ENCODE measurements around the gene MCM9.
"Not testable (repeated sequence)": the region's sequence is repeated elsewhere in the genome, so short reads cannot be mapped to it uniquely, and the experiment has no call there.

Gene MCM9

DNA sequence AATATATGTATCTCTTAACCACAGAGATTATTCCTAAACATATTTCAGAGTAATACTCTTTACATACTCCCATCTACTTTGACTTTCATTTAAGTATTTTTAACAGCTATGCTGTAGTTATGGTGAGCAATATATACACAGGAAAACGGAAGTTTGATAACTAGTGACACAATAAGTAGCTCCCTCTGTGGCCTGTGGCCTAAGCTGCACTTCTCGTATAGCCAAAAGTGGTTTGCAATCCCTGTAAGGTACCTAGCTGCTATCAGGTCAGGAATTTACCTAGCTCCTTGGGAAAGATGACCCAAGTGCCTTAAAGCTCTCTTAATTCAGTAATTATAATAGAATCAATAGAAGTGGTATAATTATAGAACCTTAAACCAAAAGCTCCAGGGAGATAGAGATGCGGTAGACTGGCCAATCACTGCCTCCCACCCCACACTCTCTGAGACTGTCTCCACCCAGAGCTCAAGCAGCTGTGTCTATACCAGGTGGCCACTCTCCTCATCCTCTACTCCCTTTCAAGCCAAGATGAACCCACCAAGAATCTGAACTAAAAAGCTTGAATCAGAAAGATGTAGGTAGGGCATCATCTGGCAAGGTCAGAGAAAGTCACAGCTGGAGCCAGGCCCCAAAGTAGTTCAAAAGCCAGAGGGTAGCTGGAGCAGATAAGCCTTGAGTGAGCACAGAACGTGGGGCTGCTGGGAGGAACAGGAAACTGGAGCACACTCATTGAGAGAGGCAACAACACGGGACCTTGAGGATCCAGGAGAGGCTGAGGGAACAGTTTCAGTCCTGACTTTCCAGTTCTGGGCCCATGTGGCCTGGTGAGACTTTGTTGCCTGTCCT, 125.9 kb downstream of the MCM9 start:
- Histone ChIP-seq H3K27me3 (ENCODE audit: control insufficient read depth, insufficient read depth, low read length) (no peaks in the 10 kb centered on the region), H3K4me1 (ENCODE audit: control insufficient read depth, insufficient read depth, low read length) (no peaks in the 10 kb centered on the region), H3K9me3 (ENCODE audit: control insufficient read depth, insufficient read depth, low read length) (no peaks in the 10 kb centered on the region), H3K36me3 (ENCODE audit: control insufficient read depth, insufficient read depth, low read length) (no peaks in the 10 kb centered on the region), H3K9ac (ENCODE audit: low read depth, low read length) (no peak overlapping the region), H3K4me3 (ENCODE audit: low read depth, low read length) (no peak overlapping the region)

DNA sequence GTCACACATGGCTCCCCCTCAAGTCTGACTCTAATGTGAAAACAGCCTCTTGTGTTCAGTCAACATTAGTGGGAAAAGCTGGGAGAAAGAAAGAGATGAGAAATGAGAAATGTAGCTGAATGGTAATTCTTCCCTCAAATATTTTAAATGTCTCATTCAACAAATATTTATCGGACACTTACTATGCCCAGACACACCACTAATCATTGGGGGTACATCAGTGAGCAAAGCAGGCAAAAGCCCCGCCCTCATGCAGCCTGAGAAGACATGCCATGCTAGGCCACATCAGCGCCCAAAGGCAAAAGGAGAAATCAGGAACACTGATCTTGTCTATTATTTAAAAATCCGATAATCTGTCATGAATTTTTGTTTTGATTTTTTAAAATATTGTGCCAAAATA, 130.9 kb downstream of the MCM9 start:
- H3K27me3 ChIP-seq (ENCODE audit: control insufficient read depth, insufficient read depth, low read length) = no peaks in the 10 kb centered on the region
- no peaks in the 10 kb centered on the region for H3K36me3 ChIP-seq (ENCODE audit: control insufficient read depth, insufficient read depth, low read length)
- no peaks in the 10 kb centered on the region for H3K4me1 ChIP-seq (ENCODE audit: control insufficient read depth, insufficient read depth, low read length)
- H3K9ac ChIP-seq (ENCODE audit: low read depth, low read length) = no peak overlapping the region
- no peak overlapping the region for H3K4me3 ChIP-seq (ENCODE audit: low read depth, low read length)
- no peaks in the 10 kb centered on the region for H3K9me3 ChIP-seq (ENCODE audit: control insufficient read depth, insufficient read depth, low read length)

- H3K4me3 ChIP-seq (ENCODE audit: low read depth, low read length) = no peak overlapping the region
- H3K9me3 ChIP-seq (ENCODE audit: control insufficient read depth, insufficient read depth, low read length) = no peaks in the 10 kb centered on the region
- H3K9ac ChIP-seq (ENCODE audit: low read depth, low read length) = no peak overlapping the region
- H3K27me3 ChIP-seq (ENCODE audit: control insufficient read depth, insufficient read depth, low read length) = no peaks in the 10 kb centered on the region
- H3K4me1 ChIP-seq (ENCODE audit: control insufficient read depth, insufficient read depth, low read length) = no peaks in the 10 kb centered on the region
- no peaks in the 10 kb centered on the region for H3K36me3 ChIP-seq (ENCODE audit: control insufficient read depth, insufficient read depth, low read length)
These were observed 133.7 kb downstream of the MCM9 start for GRCh38 chr6:118801257-118801656.

DNA sequence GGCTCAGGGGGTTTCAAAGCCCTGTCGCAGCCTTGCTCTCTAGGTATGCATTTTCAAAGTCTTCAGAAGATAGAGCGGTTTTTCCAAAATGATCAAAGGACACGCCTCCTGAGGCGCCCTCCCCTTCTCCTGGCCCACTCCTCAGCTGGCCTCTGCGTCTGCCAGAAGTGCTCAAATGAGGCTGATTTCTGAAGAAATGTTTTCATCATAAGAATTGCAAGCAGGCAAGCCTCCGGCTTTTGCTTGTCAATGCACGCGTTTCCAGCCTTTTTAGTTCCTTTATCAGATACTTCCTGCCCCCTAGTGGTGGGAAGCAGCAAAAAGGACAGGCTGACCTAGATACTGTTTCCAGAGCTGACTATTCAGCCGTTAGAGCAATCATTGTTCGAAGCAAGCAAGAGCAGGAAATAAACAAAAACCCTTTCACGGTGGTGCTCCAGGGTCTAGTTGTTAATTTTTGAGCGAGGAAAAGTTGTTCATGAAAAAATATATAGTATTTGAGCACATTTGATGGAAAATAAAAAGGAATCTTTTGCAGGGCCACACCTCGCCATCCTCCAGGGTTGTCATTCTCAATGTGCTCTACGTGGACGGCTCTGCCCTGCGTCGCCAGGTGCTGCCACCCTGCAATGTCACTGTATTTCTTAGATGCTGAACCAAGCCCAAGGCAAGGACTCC, 134.4 kb downstream of the MCM9 start:
- no peak overlapping the region for H3K9ac ChIP-seq (ENCODE audit: low read depth, low read length)

GRCh38 chr6:118799826-118800225, 135.1 kb downstream of the MCM9 start:
- Histone ChIP-seq H3K27me3 (ENCODE audit: control insufficient read depth, insufficient read depth, low read length) (no peaks in the 10 kb centered on the region), H3K9me3 (ENCODE audit: control insufficient read depth, insufficient read depth, low read length) (peaks cover 7% of the 10 kb centered on the region), H3K36me3 (ENCODE audit: control insufficient read depth, insufficient read depth, low read length) (peaks cover 2% of the 10 kb centered on the region), H3K9ac (ENCODE audit: low read depth, low read length) (no peak overlapping the region), H3K4me3 (ENCODE audit: low read depth, low read length) (no peak overlapping the region), H3K4me1 (ENCODE audit: control insufficient read depth, insufficient read depth, low read length) (no peaks in the 10 kb centered on the region)

More for the DNA sequence above, 134.4 kb downstream of the MCM9 start:
- Histone ChIP-seq H3K4me3 (ENCODE audit: low read depth, low read length) (peak overlapping the region; percentile 39), H3K9me3 (ENCODE audit: control insufficient read depth, insufficient read depth, low read length) (peaks cover 7% of the 10 kb centered on the region), H3K36me3 (ENCODE audit: control insufficient read depth, insufficient read depth, low read length) (peaks cover 2% of the 10 kb centered on the region), H3K4me1 (ENCODE audit: control insufficient read depth, insufficient read depth, low read length) (no peaks in the 10 kb centered on the region), H3K27me3 (ENCODE audit: control insufficient read depth, insufficient read depth, low read length) (no peaks in the 10 kb centered on the region)

- not testable (repeated sequence) for H3K9ac ChIP-seq (ENCODE audit: low read depth, low read length); H3K27me3 ChIP-seq (ENCODE audit: control insufficient read depth, insufficient read depth, low read length); H3K36me3 ChIP-seq (ENCODE audit: control insufficient read depth, insufficient read depth, low read length); H3K9me3 ChIP-seq (ENCODE audit: control insufficient read depth, insufficient read depth, low read length); H3K4me3 ChIP-seq (ENCODE audit: low read depth, low read length); H3K4me1 ChIP-seq (ENCODE audit: control insufficient read depth, insufficient read depth, low read length)
These were observed 138.4 kb downstream of the MCM9 start for GRCh38 chr6:118796548-118796947.

GRCh38 chr6:118791499-118791898, 143.5 kb downstream of the MCM9 start:
- Histone ChIP-seq H3K9me3 (ENCODE audit: control insufficient read depth, insufficient read depth, low read length) (peaks cover 7% of the 10 kb centered on the region), H3K9ac (ENCODE audit: low read depth, low read length) (no peak overlapping the region), H3K4me3 (ENCODE audit: low read depth, low read length) (no peak overlapping the region), H3K27me3 (ENCODE audit: control insufficient read depth, insufficient read depth, low read length) (no peaks in the 10 kb centered on the region), H3K36me3 (ENCODE audit: control insufficient read depth, insufficient read depth, low read length) (peaks cover 2% of the 10 kb centered on the region), H3K4me1 (ENCODE audit: control insufficient read depth, insufficient read depth, low read length) (no peaks in the 10 kb centered on the region)

DNA sequence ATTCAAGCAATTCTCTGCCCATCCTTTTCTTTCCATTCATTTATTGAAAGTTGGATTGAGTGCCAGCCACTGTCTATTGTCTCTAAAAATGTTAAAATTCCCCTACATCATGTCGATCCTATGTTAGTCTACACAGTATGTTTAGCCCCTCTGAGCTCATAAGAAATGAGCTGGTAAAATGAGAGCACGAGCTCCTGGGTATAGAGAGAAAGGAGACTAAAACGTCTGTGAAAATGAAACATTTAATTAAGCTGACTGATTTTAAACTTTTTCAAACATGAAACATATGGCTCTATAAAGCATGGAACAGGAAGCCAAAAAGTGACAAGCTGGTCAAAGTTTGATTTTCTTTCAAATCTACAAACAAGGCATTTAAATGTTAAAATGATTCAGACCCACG, 145.0 kb downstream of the MCM9 start:
- no peak overlapping the region for H3K9ac ChIP-seq (ENCODE audit: low read depth, low read length)
- H3K4me3 ChIP-seq (ENCODE audit: low read depth, low read length) = no peak overlapping the region
- no peaks in the 10 kb centered on the region for H3K9me3 ChIP-seq (ENCODE audit: control insufficient read depth, insufficient read depth, low read length)
- H3K36me3 ChIP-seq (ENCODE audit: control insufficient read depth, insufficient read depth, low read length) = no peaks in the 10 kb centered on the region
- H3K4me1 ChIP-seq (ENCODE audit: control insufficient read depth, insufficient read depth, low read length) = no peaks in the 10 kb centered on the region
- H3K27me3 ChIP-seq (ENCODE audit: control insufficient read depth, insufficient read depth, low read length) = no peaks in the 10 kb centered on the region

DNA sequence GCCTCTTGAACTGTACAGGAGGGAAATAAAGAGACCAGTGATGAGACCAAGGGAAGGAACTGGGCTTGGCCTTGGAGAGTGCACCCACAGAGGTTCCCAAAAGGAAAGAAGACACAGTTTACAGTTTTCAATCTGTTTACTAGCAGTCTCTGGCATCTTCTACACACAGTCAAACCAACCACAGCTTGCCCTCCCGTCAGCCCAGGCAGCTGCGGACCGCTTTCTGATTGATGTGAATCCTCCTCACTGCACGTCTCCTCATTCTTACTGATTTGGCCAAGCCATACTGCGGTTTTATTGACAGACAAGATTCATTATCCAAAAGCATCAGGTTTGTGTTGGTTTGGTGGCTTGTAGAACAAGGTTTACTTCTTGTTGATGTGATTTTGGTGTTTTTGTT, 145.5 kb downstream of the MCM9 start:
- Histone ChIP-seq H3K4me3 (ENCODE audit: low read depth, low read length) (no peak overlapping the region), H3K9ac (ENCODE audit: low read depth, low read length) (no peak overlapping the region), H3K36me3 (ENCODE audit: control insufficient read depth, insufficient read depth, low read length) (no peaks in the 10 kb centered on the region), H3K4me1 (ENCODE audit: control insufficient read depth, insufficient read depth, low read length) (no peaks in the 10 kb centered on the region), H3K9me3 (ENCODE audit: control insufficient read depth, insufficient read depth, low read length) (no peaks in the 10 kb centered on the region), H3K27me3 (ENCODE audit: control insufficient read depth, insufficient read depth, low read length) (no peaks in the 10 kb centered on the region)

DNA sequence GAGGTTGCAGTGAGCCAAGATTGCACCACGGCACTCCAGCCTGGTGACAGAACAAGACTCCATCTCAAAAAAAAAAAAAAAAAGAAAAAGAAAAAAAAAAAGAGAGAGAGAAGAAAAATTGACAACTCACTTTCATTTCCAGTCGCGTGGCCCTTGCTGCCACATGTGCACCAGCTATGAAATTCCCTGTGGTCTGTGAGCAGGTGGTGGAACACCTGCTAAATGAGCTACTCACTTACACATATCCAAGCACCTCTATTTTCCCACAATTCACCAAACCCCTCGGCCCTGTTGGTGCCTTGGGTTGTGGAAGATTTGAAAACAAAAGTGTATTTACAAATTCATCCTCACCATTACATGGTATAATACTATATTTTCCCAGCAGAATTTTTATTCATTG, 146.3 kb downstream of the MCM9 start:
- H3K27me3 ChIP-seq (ENCODE audit: control insufficient read depth, insufficient read depth, low read length) = no peaks in the 10 kb centered on the region
- H3K4me3 ChIP-seq (ENCODE audit: low read depth, low read length) = no peak overlapping the region
- no peak overlapping the region for H3K9ac ChIP-seq (ENCODE audit: low read depth, low read length)
- H3K4me1 ChIP-seq (ENCODE audit: control insufficient read depth, insufficient read depth, low read length) = no peaks in the 10 kb centered on the region
- H3K36me3 ChIP-seq (ENCODE audit: control insufficient read depth, insufficient read depth, low read length) = no peaks in the 10 kb centered on the region
- no peaks in the 10 kb centered on the region for H3K9me3 ChIP-seq (ENCODE audit: control insufficient read depth, insufficient read depth, low read length)

DNA sequence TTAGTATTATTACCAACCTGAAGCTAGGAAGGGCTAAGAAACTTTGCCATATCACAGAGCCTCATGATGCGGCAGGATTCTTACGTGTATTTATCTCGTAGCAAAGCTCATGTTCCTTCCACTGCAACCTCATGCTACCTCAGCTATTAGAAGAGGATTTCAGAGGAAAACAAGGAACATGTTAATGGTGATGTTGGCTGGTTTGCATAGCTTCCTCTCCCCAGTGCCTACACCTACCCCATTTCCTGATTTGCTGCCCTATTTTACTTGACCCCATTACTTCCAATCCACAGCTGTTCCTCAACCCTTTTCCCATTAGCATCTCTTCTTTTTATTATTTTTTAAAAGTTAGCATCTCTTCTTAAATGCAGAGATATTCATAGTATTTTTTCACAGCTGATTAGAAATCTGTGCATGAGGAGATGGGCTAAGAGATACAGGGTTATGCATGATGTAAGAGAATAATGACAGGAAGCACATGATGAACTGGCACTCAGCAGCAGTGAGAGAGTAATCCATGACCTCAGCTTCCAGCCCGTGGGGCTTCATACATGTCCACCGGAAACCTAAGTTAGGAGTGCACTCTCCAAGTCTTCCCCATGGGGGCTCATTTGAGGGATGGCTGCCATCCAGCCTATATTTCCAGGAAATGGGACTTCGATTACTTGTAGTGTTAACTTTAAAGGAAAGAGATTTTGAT, 147.1 kb downstream of the MCM9 start:
- no peaks in the 10 kb centered on the region for H3K9me3 ChIP-seq (ENCODE audit: control insufficient read depth, insufficient read depth, low read length)
- H3K36me3 ChIP-seq (ENCODE audit: control insufficient read depth, insufficient read depth, low read length) = no peaks in the 10 kb centered on the region
- no peak overlapping the region for H3K9ac ChIP-seq (ENCODE audit: low read depth, low read length)
- H3K4me1 ChIP-seq (ENCODE audit: control insufficient read depth, insufficient read depth, low read length) = no peaks in the 10 kb centered on the region
- H3K4me3 ChIP-seq (ENCODE audit: low read depth, low read length) = no peak overlapping the region
- H3K27me3 ChIP-seq (ENCODE audit: control insufficient read depth, insufficient read depth, low read length) = no peaks in the 10 kb centered on the region

All from iPS-15b (cell line).